Measurements from ENCODE around the gene TDRD9. TPM values are rescaled to one million over a fixed set of nuclear protein-coding genes. Genes with fewer than 3 reads are reported as not detected.

TDRD9 gene
- total RNA-seq, 1 donor from 2014 or later, result not detected

DNA sequence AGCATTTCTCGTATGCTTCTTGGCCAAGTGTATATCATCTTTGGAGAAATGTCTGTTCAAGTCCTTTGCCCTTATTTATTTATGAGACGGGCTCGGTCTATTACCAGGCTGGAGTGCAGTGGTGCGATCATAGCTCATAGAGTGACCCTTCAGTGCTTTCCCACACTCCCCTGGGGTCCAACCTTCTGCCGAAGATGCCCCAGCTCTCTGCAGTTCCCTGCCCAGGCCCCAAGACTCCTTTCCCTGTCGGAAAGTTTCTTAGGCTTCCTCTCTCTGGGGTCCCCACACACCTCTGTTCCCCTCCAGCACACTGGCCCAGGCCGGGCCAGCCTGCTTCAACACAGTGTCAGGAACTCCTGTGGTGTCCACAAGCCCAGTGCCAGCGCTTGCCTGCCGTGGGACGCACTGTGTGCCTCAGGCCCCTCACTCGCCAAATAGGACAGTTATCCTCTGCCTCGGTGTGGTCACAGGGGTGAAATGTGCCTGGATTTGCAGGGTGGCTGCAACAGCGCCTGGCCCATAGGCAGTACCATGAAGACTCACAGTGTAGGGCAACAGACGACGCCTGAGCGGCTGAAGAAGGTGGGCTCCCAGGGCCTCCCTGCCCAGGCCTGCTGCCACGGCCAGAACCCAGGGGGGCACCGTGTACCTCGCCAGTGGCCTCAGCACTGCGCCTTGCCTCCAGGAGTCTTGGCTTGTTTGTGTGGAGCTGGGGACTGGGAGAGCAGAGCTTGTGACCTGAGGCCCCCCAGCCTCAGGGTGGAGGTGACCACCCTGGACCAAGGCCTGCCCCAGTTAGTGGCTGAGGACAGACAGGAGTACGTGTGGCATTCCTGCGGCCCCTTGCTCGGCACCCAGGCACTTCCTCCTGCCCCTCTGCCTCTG, 152.4 kb downstream of the TDRD9 start:
- H3K4me1 Mint-ChIP-seq (ENCODE audit: low read depth), result peaks cover 6% of the 10 kb centered on the region
- no peak overlapping the region for H3K4me3 Mint-ChIP-seq (ENCODE audit: low read depth)
- no peak for DNase-seq (ENCODE audit: low spot score, unreplicated experiment)
- H3K27me3 Mint-ChIP-seq, result peaks cover 37% of the 10 kb centered on the region
- H3K36me3 Mint-ChIP-seq (ENCODE audit: insufficient read depth), result no peaks in the 10 kb centered on the region
- H3K9me3 Mint-ChIP-seq (ENCODE audit: low read depth), result no peaks in the 10 kb centered on the region
- TF ChIP-seq, protein P1, sequence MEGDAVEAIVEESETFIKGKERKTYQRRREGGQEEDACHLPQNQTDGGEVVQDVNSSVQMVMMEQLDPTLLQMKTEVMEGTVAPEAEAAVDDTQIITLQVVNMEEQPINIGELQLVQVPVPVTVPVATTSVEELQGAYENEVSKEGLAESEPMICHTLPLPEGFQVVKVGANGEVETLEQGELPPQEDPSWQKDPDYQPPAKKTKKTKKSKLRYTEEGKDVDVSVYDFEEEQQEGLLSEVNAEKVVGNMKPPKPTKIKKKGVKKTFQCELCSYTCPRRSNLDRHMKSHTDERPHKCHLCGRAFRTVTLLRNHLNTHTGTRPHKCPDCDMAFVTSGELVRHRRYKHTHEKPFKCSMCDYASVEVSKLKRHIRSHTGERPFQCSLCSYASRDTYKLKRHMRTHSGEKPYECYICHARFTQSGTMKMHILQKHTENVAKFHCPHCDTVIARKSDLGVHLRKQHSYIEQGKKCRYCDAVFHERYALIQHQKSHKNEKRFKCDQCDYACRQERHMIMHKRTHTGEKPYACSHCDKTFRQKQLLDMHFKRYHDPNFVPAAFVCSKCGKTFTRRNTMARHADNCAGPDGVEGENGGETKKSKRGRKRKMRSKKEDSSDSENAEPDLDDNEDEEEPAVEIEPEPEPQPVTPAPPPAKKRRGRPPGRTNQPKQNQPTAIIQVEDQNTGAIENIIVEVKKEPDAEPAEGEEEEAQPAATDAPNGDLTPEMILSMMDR (IDR thresholded peaks at IDR 0.05; ENCODE audit: unreplicated experiment), result no peak
- no peak overlapping the region for H3K27ac Mint-ChIP-seq

DNA sequence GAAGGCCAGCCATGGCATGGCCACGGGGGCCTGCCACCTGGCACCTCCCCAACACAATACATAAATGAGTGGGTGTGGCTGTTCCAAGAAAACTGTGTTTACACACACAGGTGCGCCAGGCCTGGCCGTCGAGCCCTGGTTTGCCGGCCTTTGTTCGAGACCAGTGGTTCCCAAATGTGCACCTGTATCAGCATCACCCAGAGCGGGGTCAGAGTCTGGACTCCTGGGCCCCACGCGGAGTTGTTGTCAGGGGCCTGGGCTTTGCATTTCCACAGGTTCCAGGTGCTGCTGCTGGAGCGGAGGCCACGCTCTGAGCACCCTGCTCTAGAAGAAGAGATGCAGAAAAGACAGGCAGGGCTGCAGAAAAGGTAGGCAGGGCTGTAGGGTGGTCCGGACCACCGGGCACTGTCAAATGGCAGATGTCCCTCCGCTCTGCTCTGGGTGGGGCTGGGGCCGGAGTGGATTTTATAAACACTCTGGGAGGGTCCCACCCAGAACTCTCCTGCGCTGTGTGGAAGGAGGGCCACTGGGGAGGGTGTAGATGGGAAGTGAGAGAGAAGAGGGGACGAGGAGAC, 153.1 kb downstream of the TDRD9 start:
- Mint-ChIP-seq H3K9me3 (ENCODE audit: low read depth) (no peaks in the 10 kb centered on the region), H3K27me3 (peaks cover 31% of the 10 kb centered on the region), H3K4me3 (ENCODE audit: low read depth) (no peak overlapping the region), H3K4me1 (ENCODE audit: low read depth) (peaks cover 6% of the 10 kb centered on the region), H3K27ac (no peak overlapping the region), H3K36me3 (ENCODE audit: insufficient read depth) (no peaks in the 10 kb centered on the region)
- TF ChIP-seq, protein P1 (IDR thresholded peaks at IDR 0.05; ENCODE audit: unreplicated experiment), result no peak
- DNase-seq (ENCODE audit: low spot score, unreplicated experiment), result no peak

DNA sequence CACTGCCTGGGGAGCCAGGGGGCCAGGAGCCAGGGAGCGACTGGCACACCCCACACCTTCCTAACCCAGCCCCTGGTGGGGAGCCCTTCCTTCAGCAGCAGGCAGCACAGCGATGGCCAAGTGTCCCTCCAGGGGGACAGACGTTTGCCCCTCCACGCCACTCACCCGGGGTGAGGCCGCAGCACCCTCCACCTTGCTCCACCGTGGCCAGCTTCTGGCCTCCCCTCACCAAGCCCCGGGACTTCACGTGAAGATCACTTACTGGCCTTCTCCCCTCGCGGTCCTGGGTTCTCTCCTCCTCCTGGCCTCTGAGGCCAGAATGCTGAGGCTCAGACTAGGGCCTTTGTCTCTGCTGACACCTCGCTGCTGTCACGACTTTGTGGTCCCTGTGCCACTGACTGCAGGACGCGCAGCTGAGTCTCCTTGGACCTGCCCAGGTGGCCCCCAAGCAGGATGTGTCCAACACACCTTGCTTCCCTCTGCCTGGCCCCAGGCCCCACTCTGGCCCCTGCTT, 153.8 kb downstream of the TDRD9 start:
- DNase-seq (ENCODE audit: low spot score, unreplicated experiment), result no peak
- H3K9me3 Mint-ChIP-seq (ENCODE audit: low read depth), result no peaks in the 10 kb centered on the region
- no peak overlapping the region for H3K4me3 Mint-ChIP-seq (ENCODE audit: low read depth)
- TF ChIP-seq, protein P1 (IDR thresholded peaks at IDR 0.05; ENCODE audit: unreplicated experiment), result no peak
- peaks cover 6% of the 10 kb centered on the region for H3K4me1 Mint-ChIP-seq (ENCODE audit: low read depth)
- peaks cover 25% of the 10 kb centered on the region for H3K27me3 Mint-ChIP-seq
- H3K27ac Mint-ChIP-seq, result no peak overlapping the region
- H3K36me3 Mint-ChIP-seq (ENCODE audit: insufficient read depth), result no peaks in the 10 kb centered on the region

DNA sequence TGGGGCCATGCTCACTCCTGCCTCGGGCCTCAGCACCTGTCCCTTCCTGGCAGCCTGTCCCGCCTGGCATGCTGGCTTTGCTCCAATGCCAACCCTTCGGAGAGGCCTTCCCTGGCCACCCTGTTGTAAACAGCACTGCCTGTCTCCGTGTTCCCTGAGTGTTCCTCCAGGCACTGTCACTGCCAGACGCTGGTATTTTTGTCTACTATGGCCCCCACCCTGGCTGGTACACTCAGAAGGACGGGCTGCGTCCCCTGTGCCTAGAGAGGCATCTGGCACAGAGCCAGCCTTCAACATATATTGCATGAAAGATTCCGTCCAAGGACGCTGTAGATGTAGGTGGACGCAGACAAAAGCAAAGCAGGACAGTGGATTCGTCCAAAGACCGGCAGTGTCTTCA, 154.6 kb downstream of the TDRD9 start:
- TF ChIP-seq, protein P1 (IDR thresholded peaks at IDR 0.05; ENCODE audit: unreplicated experiment), result no peak
- H3K4me3 Mint-ChIP-seq (ENCODE audit: low read depth), result no peak overlapping the region
- peaks cover 26% of the 10 kb centered on the region for H3K27me3 Mint-ChIP-seq
- no peaks in the 10 kb centered on the region for H3K9me3 Mint-ChIP-seq (ENCODE audit: low read depth)
- H3K36me3 Mint-ChIP-seq (ENCODE audit: insufficient read depth), result no peaks in the 10 kb centered on the region
- DNase-seq (ENCODE audit: low spot score, unreplicated experiment), result no peak
- peaks cover 7% of the 10 kb centered on the region for H3K4me1 Mint-ChIP-seq (ENCODE audit: low read depth)
- H3K27ac Mint-ChIP-seq, result no peak overlapping the region

DNA sequence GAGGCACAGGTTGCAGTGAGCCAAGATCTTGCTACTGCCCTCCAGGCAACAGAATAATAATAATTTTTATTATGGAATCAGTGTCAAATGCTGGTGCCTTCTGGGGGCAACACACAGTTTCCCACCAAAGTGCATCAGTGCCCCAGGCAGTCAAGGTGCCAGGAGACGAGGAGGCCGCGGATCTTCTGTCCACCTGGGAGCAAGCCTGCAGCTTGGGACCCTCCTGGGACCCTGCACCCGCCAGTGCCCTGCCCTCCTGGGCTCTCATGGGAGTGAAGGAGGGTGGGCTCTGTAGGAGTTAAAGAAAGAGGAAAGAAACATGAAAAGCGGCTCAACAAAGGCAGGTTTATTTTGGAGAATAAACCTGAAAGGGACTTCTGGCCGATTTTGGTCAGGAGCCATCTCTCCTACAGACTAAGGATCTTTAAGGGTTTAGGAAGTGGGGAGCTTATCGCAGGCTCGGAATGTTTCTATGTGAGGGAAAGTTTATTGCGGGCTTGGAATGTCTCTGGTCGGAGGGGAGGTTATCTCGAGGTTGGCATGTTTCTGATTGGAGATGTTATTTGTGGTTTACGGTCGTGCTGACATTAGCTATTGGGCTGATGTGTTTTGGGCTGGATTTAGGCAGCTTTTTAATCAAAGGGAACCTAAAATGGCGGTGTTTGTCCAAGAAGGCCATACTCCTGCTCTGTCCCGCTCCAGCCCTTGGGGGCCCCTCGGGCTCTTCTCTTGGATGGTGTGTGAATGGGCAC, 156.2 kb downstream of the TDRD9 start:
- H3K4me3 Mint-ChIP-seq (ENCODE audit: low read depth), result no peak overlapping the region
- DNase-seq (ENCODE audit: low spot score, unreplicated experiment), result no peak

More for the DNA sequence above, 156.2 kb downstream of the TDRD9 start:
- no peaks in the 10 kb centered on the region for H3K36me3 Mint-ChIP-seq (ENCODE audit: insufficient read depth)
- TF ChIP-seq, protein P1 (IDR thresholded peaks at IDR 0.05; ENCODE audit: unreplicated experiment), result no peak
- H3K27ac Mint-ChIP-seq, result peak overlapping the region; percentile 6
- peaks cover 23% of the 10 kb centered on the region for H3K27me3 Mint-ChIP-seq
- H3K9me3 Mint-ChIP-seq (ENCODE audit: low read depth), result no peaks in the 10 kb centered on the region
- peaks cover 10% of the 10 kb centered on the region for H3K4me1 Mint-ChIP-seq (ENCODE audit: low read depth)
